Measurements from ENCODE around the gene R3HDML. TPM values are rescaled to one million over a fixed set of nuclear protein-coding genes. Genes with fewer than 3 reads are reported as not detected.

R3HDML gene
- total RNA-seq, 2 experiments from 2014 or later: not detected

DNA sequence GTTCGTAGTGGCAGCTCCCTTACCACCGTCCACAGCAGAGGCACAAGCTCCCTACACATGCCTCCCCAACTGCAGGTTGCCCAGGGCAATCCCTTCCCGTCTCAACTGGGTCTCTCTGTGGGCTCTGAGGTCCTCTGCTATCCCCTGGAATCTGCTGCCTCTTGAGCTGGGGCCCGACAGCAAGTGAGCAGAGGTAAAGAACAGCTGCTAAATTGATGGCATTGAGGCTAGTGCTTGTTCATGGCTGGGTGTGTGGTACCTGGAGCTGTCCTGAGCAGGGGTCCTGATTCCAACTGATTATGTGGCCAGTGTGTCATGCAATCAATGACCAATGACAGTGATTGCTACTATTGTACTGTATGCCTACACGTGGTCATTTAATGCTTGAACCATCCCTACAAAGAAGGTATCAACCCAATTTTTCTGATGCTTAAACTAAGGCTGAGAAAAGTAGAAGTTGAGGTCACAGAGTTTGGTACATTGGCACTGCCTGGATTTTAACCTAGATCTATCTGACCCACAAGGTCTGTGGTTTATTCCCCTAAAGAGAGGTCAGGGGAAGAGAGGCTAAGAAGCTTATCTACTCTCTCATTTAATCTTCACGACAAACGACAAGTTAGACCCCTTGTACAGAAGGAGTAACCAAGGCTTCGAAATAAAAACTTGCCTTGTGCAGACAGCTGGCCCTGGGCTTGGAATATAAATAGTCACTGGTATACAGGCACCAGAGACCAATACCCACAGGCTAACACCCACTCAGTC is 59.7 kb downstream of the R3HDML start:
- ATAC-seq: no peak
- intact Hi-C loops (cut with micrococcal nuclease): no loop called here
- Mint-ChIP-seq H3K4me1 (ENCODE audit: low read depth) (no peaks in the 10 kb centered on the region), H3K9me3 (no peaks in the 10 kb centered on the region), H3K4me3 (no peak overlapping the region), H3K36me3 (ENCODE audit: low read depth) (no peaks in the 10 kb centered on the region), H3K27ac (no peak overlapping the region), H3K27me3 (no peaks in the 10 kb centered on the region)
- no peak for TF ChIP-seq CTCF (IDR thresholded peaks at IDR 0.05)
- CTCF ChIA-PET: interaction anchor here (0.9 to 1.5 kb wide), 2 partner anchors 8 to 13 kb away, joined by 4 to 5 read pairs; no protein-coding TSS in a partner anchor
- no peak for DNase-seq
- POLR2A ChIA-PET: interaction anchor here (0.6 kb wide), 1 partner anchor 203 kb away, joined by 3 read pairs; no protein-coding TSS in a partner anchor

- POLR2A ChIA-PET: no interaction called here
- no peak overlapping the region for H3K27ac Mint-ChIP-seq
- no peaks in the 10 kb centered on the region for H3K27me3 Mint-ChIP-seq
- no peak for TF ChIP-seq CTCF (IDR thresholded peaks at IDR 0.05)
- H3K4me1 Mint-ChIP-seq (ENCODE audit: low read depth): no peaks in the 10 kb centered on the region
- no peaks in the 10 kb centered on the region for H3K36me3 Mint-ChIP-seq (ENCODE audit: low read depth)
- intact Hi-C loops (cut with micrococcal nuclease): no loop called here
- no peak overlapping the region for H3K4me3 Mint-ChIP-seq
- DNase-seq: no peak
- no peak for ATAC-seq
- H3K9me3 Mint-ChIP-seq: no peaks in the 10 kb centered on the region
- CTCF ChIA-PET: interaction anchor here (1.3 to 1.5 kb wide), 2 partner anchors 10 to 14 kb away, joined by 3 to 5 read pairs; no protein-coding TSS in a partner anchor
Measured at GRCh38 chr20:44398335-44398734, 61.5 kb downstream of the R3HDML start.

GRCh38 chr20:44399446-44399845 is 62.6 kb downstream of the R3HDML start:
- no peak overlapping the region for H3K27ac Mint-ChIP-seq
- DNase-seq: no peak
- intact Hi-C loops (cut with micrococcal nuclease): no loop called here
- ATAC-seq: no peak
- no peaks in the 10 kb centered on the region for H3K27me3 Mint-ChIP-seq
- H3K9me3 Mint-ChIP-seq: peaks cover under 1% of the 10 kb centered on the region
- CTCF ChIA-PET: no interaction called here
- TF ChIP-seq CTCF (IDR thresholded peaks at IDR 0.05): no peak
- no peaks in the 10 kb centered on the region for H3K4me1 Mint-ChIP-seq (ENCODE audit: low read depth)
- POLR2A ChIA-PET: interaction anchor here (0.6 kb wide), 1 partner anchor 381 kb away, joined by 3 read pairs; no protein-coding TSS in a partner anchor
- no peaks in the 10 kb centered on the region for H3K36me3 Mint-ChIP-seq (ENCODE audit: low read depth)
- no peak overlapping the region for H3K4me3 Mint-ChIP-seq

GRCh38 chr20:44400671-44400969 is 63.8 kb downstream of the R3HDML start:
- H3K4me1 Mint-ChIP-seq (ENCODE audit: low read depth): no peaks in the 10 kb centered on the region
- H3K36me3 Mint-ChIP-seq (ENCODE audit: low read depth): no peaks in the 10 kb centered on the region
- H3K27me3 Mint-ChIP-seq: no peaks in the 10 kb centered on the region
- H3K4me3 Mint-ChIP-seq: no peak overlapping the region
- TF ChIP-seq CTCF (IDR thresholded peaks at IDR 0.05): no peak
- intact Hi-C loops (cut with micrococcal nuclease): no loop called here
- no peak for DNase-seq
- ChIA-PET CTCF (no interaction called here), POLR2A (no interaction called here)
- ATAC-seq: no peak
- H3K27ac Mint-ChIP-seq: no peak overlapping the region
- peaks cover 2% of the 10 kb centered on the region for H3K9me3 Mint-ChIP-seq

Other genes with a start within 250 kb of the R3HDML start
- under 1 TPM; 0.47 to 0.54 TPM for gene JPH2, start 149.9 kb upstream of the R3HDML start, total RNA-seq
- gene OSER1, start 126.3 kb upstream of the R3HDML start, total RNA-seq: 10 to 100 TPM; 20.9 to 23.3 TPM
- under 1 TPM in 1 of 2 experiments, not detected in 1; 0.18 TPM for gene GDAP1L1, start 89.7 kb upstream of the R3HDML start, total RNA-seq
- 1 to 10 TPM; 2.0 to 2.1 TPM for gene FITM2, start 25.8 kb upstream of the R3HDML start, total RNA-seq
- gene HNF4A, start 18.7 kb downstream of the R3HDML start, total RNA-seq: not detected
- 10 to 100 TPM; 15.2 to 19.5 TPM for gene TTPAL, start 138.8 kb downstream of the R3HDML start, total RNA-seq
- gene SERINC3, start 185.0 kb downstream of the R3HDML start, total RNA-seq: 10 to 100 TPM; 43.1 to 44.6 TPM
- 1 to 10 TPM; 4.8 TPM for gene PKIG, start 245.5 kb downstream of the R3HDML start, total RNA-seq